Stomach (tissue), 4 donors: ENCODE results near the gene TMEM260.

Source experiments
- CTCF ChIP-seq, 7 experiments: fragments of 450-650 bp in 4 of 7; fragments of 200-600 bp in 3 of 7; sonication (generic) in 3 of 7; IDR thresholded peaks; one replicate each; pipeline ENCODE4 v1.5.1; 2016 to 2019; ENCODE audit warnings: antibody characterized with exemption in 7 of 7, control low read depth in 2 of 7, mild to moderate bottlenecking in 1 of 7
- POLR2A ChIP-seq, 4 donors: fragments of 450-650 bp; IDR thresholded peaks; one replicate each; pipeline ENCODE4 v1.6.1; 2016; ENCODE audit warnings: antibody characterized with exemption in 4 of 4, control low read depth in 2 of 4, mild to moderate bottlenecking in 1 of 4, moderate library complexity in 1 of 4
- POLR2AphosphoS5 ChIP-seq, 3 donors: sonication (generic); formaldehyde crosslinking; IDR thresholded peaks; one replicate each; pipeline ENCODE4 v1.6.1; 2016; ENCODE audit warnings: antibody characterized with exemption in 3 of 3

DNA sequence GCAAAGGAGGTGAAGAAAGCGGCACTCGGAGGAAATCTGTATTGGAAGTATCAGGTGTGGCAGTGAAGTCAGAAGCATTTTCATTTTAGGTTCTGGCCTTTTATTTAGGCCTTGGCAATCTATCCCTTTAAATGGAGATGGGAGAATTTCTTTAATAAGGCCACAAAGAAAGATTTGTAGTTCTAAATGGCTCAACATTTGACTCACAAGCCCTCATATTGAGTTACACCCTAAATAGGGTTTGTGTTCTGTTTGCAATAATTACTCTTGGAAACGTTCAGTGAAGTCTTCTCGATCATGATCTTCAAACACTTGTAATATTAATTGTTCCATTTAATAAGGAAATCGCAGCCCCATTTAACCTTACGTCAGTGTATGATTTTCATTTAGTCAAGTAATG, 25.3 kb upstream of the TMEM260 start:
- TF ChIP-seq POLR2AphosphoS5 (IDR thresholded peaks at IDR 0.05), result no peak
- no peak for TF ChIP-seq CTCF (IDR thresholded peaks at IDR 0.05)
- TF ChIP-seq POLR2A (IDR thresholded peaks at IDR 0.05), result no peak
